Stimulated activated CD8-positive, alpha-beta memory T cell treated with anti-CD3 and anti-CD28 coated beads, Interleukin-12 subunit alpha, Interleukin-12 subunit beta, amount 100 ng/mL, for 1 hour (primary cell): ENCODE measurements around the gene RASAL3.
"Not testable (repeated sequence)": the region's sequence is repeated elsewhere in the genome, so short reads cannot be mapped to it uniquely, and the experiment has no call there.

Experiments
- DNase-seq: peaks from one replicate; pipeline ENCODE4 v3.0.0-alpha.2; 2020; ENCODE audit warnings: low read depth

RASAL3 gene

DNA sequence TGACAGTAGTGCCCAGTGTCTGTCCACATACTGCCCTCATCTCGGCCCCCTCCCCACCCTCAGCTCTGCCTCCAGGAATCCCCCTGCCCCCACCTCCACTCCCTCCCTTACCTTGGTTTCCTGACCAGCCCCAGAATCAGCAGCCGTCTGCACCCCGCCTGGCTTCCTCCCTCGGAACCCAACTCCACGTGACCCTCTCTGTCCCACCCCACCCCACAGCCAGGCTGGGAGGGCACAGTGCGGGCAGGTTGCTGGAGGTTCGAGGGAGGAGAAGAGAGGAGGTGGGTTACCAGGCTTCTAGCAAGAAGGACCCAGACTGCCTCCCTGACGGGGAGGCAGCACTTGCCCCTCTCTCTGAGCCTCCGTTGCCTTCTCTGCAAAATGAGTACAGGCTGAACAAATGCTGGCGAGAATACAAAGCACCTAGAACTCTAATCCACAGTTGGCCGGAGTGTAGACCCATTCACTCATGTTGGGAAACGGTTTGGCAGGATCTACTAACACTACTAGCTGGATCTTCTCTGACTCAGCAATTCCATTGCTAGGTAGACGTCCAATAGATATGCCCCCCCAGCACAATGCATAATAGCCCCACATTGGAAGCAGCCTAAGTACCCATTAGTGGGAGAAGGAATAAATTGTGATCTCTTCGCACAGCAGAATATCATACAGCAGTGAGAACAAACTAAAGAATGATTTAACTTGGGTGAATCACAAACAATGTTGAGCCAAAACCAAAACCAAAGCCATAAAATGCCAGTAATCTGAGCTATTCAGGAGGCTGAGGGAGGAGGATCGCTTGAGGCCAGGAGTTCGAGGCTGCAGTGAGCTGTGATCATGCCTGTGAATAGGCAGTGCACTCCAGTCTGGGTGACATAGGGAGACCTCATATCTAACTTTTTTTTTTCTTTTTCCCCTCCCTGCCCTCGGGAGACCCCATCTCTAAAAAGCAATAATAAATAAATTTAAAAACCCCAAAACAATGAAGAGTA is at the start of gene RASAL3:
Gene RASAL3 (minus strand): TSS at position 151 of the 992 bp plus-strand sequence. CDS start 186 bp downstream, outside the sequence.
- peak; percentile 59 for DNase-seq

- DNase-seq = no peak
Observed at GRCh38 chr19:15511671-15512424, 47.5 kb upstream of the RASAL3 start.

GRCh38 chr19:15508035-15508710 is 43.8 kb upstream of the RASAL3 start, which contains the start of gene CYP4F22:
Gene CYP4F22, plus strand, starts transcription at chr19:15508525. Its CDS starts 16,812 bp downstream, at chr19:15525337.
- DNase-seq = no peak

- no peak for DNase-seq
Observed at GRCh38 chr19:15507068-15508034, 43.0 kb upstream of the RASAL3 start.

GRCh38 chr19:15506074-15506571 is 41.8 kb upstream of the RASAL3 start:
- DNase-seq = no peak

DNA sequence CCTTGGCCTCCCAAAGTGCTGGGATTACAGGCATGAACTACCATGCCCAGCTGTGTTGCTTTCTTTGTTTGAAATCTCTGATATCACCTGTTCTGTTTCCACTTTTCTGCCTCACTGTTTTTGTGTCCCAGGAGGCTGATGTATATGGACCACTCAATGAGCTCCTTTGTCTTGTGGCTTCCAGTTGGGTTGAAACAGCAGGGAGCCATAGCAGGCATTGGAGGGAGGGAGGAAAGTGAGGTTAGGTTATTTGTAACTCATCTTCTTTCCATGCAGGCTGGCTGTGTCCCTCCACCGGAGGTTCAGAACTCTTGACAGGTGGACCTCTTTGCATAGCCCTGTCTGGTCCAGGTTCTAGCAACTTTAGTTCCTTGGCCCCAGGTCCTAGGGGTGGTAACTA is 37.9 kb upstream of the RASAL3 start:
- no peak for DNase-seq

- DNase-seq = no peak
Observed at GRCh38 chr19:15501596-15501995, 37.3 kb upstream of the RASAL3 start.

DNA sequence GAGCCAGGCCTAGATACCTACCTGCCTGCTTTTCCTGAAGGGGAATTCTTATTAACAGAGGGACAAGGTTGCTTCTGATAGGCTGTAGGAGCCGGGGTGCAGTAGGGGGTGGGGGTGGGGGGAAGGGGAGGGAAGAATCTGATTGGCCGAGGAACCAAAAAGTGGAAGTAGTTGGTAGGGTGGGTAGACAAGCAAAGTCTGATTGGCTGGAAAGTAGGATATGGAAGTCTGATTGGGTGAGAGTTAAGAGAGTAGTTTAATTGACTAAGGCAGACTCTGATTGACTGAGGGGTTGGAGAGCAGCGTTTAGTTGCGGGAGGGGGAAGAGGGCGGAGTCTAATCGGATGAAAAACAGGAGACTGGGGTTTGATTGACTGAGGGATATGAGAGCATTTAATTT is 34.6 kb upstream of the RASAL3 start:
- no peak for DNase-seq

GRCh38 chr19:15498156-15498858 is 34.0 kb upstream of the RASAL3 start:
- no peak for DNase-seq

DNA sequence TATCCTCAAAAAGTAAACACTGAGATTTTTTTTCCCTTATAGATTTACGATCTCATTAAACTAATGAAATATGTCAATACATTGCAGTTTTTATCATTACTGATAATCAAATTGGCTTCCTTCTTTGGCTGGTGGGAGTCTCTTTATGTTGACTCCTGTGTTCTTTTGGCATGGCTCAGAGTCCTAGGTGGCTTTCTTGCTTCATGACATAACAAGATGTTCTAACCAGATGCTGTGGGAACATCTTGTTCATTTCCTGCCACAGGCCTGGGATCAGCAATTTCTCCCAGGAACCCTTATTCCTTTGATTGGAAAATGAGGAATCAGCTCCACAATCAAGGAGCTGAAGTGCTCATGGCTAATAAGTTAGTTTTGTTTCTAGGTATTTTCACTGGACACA is 30.8 kb upstream of the RASAL3 start:
- DNase-seq = no peak

- DNase-seq = no peak
Observed at GRCh38 chr19:15488489-15489226, 24.3 kb upstream of the RASAL3 start.

GRCh38 chr19:15487038-15487437 is 22.7 kb upstream of the RASAL3 start:
- no peak for DNase-seq

- DNase-seq = not testable (repeated sequence)
Observed at GRCh38 chr19:15485768-15486167, 21.4 kb upstream of the RASAL3 start.

DNA sequence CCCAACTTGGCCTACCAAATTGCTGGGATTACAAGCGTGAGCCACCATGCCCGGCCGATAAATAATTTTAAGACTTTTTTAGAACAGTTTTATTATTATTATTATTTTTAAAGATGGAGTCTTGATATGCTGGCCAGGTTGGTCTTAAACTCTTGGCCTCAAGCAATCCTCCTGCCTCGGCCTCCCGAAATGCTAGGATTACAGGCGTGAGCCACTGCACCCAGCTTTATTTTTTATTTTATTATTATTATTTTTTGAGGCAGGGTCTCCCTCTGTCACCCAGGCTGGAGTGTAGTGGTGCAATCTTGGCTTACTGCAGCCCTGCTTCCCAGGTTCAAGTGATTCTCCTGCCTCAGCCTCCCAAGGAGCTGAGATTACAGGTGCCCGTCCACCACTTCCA is 16.7 kb upstream of the RASAL3 start:
- DNase-seq = not testable (repeated sequence)

DNA sequence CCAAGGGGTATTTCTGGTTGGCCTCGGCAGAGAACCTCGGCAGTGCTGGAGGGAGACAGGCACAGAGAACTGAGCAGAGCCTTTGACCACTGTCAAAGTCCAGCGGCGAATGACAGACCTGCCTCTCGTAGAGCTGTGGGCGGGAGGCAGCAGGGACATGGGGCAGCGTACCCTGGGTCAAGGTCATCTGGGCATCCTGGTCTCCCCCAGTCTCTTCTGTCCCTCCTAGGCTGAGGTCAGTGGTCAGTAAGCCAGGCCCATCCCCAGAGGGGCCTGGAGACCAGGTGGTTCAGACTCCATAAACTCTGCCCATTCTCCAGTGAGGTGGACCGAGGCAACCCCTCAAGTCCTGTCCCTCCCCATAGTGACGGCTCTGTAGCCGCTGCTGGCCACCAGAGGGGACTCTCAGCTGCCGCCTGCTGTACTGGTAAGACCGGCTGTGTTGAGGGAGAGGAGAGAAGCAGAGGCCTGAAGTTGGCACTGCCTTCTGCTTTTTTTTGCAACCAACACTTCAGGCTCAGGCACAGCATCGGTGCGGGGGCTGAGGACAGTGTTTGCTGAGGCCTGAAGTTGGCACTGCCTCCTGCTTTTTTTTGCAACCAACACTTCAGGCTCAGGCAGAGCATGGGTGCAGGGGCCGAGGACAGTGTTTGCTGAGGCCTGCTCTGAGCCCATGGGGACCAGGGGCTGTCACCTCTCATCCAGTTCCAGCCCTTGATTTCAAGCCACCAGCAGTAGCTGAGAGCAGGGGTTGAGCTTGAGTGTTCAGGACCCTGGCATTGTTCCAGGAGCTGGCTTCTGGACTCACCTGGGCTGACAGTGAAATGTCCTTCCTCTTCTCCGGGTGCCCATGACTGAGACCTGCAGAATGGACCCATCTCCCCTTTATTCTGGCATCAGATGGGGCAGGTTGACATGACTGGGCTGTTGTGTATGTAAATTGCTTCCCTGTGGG is 15.3 kb upstream of the RASAL3 start, which contains the start of gene PGLYRP2:
Gene PGLYRP2 (minus strand): TSS at position 111 of the 955 bp plus-strand sequence. CDS start 130 bp downstream, outside the sequence.
- no peak for DNase-seq

DNA sequence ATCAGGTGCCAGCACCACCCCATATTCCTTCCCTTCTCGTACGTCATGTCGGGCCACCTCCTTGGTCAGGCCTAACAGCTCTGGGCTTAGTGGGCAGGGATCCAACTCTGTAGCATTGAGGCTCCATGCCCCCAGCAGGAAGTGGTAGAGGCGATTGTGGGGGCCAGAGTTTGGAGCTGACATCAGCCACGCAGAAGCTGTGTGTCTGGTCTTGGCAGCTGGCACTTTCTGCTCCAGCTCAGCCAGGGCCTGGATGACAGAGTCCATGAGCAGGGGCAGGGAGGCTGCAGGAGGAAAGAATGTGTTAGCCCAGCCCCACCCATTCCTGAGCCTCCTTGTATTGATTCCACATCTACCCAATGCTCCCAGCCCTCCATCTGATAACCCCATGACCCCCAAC is 12.0 kb upstream of the RASAL3 start:
- DNase-seq = no peak

DNA sequence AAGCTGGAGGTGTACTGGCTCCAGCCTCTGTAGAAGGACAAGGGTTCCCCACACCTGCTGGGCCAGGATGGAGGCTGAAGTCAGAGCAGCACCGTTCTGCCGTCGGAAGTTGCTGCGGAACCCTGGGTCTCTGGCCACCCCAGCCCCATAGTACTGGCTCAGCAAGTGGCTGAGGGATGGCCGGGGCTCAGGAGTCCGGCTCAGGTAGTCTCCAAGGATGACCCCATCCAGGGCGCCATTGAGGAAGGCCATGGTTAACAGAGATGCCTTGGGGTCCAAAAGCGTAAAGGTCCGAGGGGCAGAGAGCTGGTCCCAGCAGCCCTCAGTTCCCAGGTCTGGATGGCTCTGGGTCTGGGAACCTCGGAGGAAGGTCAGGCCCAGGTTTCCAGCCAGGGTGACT is 11.3 kb upstream of the RASAL3 start:
- no peak for DNase-seq

DNA sequence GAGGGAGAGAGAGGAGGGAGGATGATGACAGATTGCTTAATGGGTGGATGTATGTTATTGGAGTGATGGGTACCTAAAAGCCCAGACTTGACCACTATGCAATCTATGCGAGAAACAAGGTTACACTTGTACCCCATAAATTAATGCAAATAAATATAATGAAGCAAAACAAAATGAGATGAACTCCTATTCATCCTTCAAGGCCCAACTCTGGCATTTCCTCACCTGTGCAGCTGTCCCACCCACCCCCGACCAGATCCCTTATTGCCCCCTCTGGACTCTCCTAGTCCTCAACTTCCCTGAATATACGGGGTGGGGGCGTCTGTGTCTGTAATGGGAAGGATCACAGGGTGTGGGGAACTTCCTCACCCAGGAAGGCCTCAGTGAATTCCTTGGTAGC is 10.8 kb upstream of the RASAL3 start:
- no peak for DNase-seq
